GM19467 (cell line): ENCODE data around the gene CMTR1.

Experiments used
- ATAC-seq: cut with Tn5 transposase; IDR thresholded peaks from one replicate; pipeline ENCODE4 v1.9.1; 2021; ENCODE audit warnings: mild to moderate bottlenecking, moderate library complexity; ENCODE audit not compliant: unreplicated experiment

CMTR1 gene

GRCh38 chr6:37528541-37528940 is 95.5 kb downstream of the CMTR1 start:
- ATAC-seq: no peak

- ATAC-seq: no peak
These were observed 97.3 kb downstream of the CMTR1 start for GRCh38 chr6:37530297-37530696.

GRCh38 chr6:37531026-37531425 is 98.0 kb downstream of the CMTR1 start:
- ATAC-seq: no peak
